ENCODE results near the gene CCDC60.

DNA sequence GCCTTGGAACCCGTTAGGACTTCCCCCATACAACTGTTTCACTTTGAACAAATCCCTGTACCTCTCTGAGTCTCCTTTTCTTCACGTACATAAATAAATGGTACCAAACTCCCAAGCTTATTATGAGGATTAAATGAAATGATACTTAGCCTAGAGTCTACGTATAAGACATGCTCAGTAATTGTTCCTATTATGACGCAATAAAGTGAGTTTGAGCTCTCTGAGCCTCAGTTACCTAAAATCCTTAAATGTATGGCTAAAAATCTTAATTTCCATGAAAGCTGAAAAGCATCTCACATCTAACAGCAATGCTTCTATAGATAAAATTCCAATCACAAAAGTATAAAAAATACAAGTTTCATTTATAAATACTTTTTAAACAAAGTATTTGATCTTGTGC, 141.1 kb downstream of the CCDC60 start:
- TF ChIP-seq, protein P1, sequence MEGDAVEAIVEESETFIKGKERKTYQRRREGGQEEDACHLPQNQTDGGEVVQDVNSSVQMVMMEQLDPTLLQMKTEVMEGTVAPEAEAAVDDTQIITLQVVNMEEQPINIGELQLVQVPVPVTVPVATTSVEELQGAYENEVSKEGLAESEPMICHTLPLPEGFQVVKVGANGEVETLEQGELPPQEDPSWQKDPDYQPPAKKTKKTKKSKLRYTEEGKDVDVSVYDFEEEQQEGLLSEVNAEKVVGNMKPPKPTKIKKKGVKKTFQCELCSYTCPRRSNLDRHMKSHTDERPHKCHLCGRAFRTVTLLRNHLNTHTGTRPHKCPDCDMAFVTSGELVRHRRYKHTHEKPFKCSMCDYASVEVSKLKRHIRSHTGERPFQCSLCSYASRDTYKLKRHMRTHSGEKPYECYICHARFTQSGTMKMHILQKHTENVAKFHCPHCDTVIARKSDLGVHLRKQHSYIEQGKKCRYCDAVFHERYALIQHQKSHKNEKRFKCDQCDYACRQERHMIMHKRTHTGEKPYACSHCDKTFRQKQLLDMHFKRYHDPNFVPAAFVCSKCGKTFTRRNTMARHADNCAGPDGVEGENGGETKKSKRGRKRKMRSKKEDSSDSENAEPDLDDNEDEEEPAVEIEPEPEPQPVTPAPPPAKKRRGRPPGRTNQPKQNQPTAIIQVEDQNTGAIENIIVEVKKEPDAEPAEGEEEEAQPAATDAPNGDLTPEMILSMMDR (conservative IDR thresholded peaks at IDR 0.05), result no peak
- TF ChIP-seq ZFX (IDR thresholded peaks at IDR 0.05), result no peak

Data from C4-2B (cell line).